ENCODE data around the gene ATP1A2. TPM values are rescaled to one million over a fixed set of nuclear protein-coding genes. Genes with fewer than 3 reads are reported as not detected.

The ATP1A2 gene
- total and polyA plus RNA-seq, 4 donors, result 1.1 to 7.9 (median 3.1) TPM

- Histone ChIP-seq H3K9me3 (ENCODE audit: control insufficient read depth in 4 of 4, insufficient read depth in 3 of 4, low read length in 3 of 4) (no peaks in the 10 kb centered on the region), H3K36me3 (ENCODE audit: control insufficient read depth in 4 of 4, insufficient read depth in 4 of 4, low read length in 4 of 4) (peaks cover 0 to 16% (median 2%) of the 10 kb centered on the region in 4 donors), H3K27ac (ENCODE audit: low read depth in 1 of 2, low read length in 1 of 2) (no peak overlapping the region), H3K27me3 (ENCODE audit: control insufficient read depth in 3 of 3, insufficient read depth in 3 of 3, low read length in 2 of 3) (peaks cover 0 to 27% (median 23%) of the 10 kb centered on the region in 3 donors), H3K4me1 (ENCODE audit: control insufficient read depth in 5 of 5, insufficient read depth in 5 of 5, low read length in 5 of 5) (peaks cover 0 to 6% (median 0%) of the 10 kb centered on the region in 5 donors), H3K4me3 (no peak overlapping the region), H3K9ac (ENCODE audit: insufficient read depth in 1 of 2, low read length in 2 of 2) (no peak overlapping the region)
- WGBS, 2 donors, result 86 to 92% methylated on average over 5 of the region's 5 CpGs
- DNase-seq (no peak), ATAC-seq (ENCODE audit: insufficient read depth, low FRiP score) (no peak)
- no peak for TF ChIP-seq CTCF (IDR thresholded peaks at IDR 0.05; ENCODE audit: control extremely low read depth, extremely low read depth)
Measured at GRCh38 chr1:160086456-160086892, 29.1 kb upstream of the ATP1A2 start.

- TF ChIP-seq CTCF (IDR thresholded peaks at IDR 0.05; ENCODE audit: control extremely low read depth, extremely low read depth), result no peak
- Histone ChIP-seq H3K4me3 (no peak overlapping the region), H3K9ac (ENCODE audit: insufficient read depth in 1 of 2, low read length in 2 of 2) (no peak overlapping the region), H3K27ac (ENCODE audit: low read depth in 1 of 2, low read length in 1 of 2) (no peak overlapping the region), H3K4me1 (ENCODE audit: control insufficient read depth in 5 of 5, insufficient read depth in 5 of 5, low read length in 5 of 5) (peaks cover 0 to 6% (median 0%) of the 10 kb centered on the region in 5 donors), H3K27me3 (ENCODE audit: control insufficient read depth in 3 of 3, insufficient read depth in 3 of 3, low read length in 2 of 3) (peaks cover 0 to 20% (median 16%) of the 10 kb centered on the region in 3 donors), H3K36me3 (ENCODE audit: control insufficient read depth in 4 of 4, insufficient read depth in 4 of 4, low read length in 4 of 4) (peaks cover 0 to 23% (median 4%) of the 10 kb centered on the region in 4 donors), H3K9me3 (ENCODE audit: control insufficient read depth in 4 of 4, insufficient read depth in 3 of 4, low read length in 3 of 4) (no peaks in the 10 kb centered on the region)
- ATAC-seq (ENCODE audit: insufficient read depth, low FRiP score) (no peak), DNase-seq (no peak)
- 88 to 95% methylated on average over 12 of the region's 12 CpGs for WGBS, 2 donors
Measured at GRCh38 chr1:160087118-160087662, 28.4 kb upstream of the ATP1A2 start.

GRCh38 chr1:160089883-160090282 lies 25.7 kb upstream of the ATP1A2 start:
- DNase-seq (no peak), ATAC-seq (ENCODE audit: insufficient read depth, low FRiP score) (no peak)
- no peak for TF ChIP-seq CTCF (IDR thresholded peaks at IDR 0.05; ENCODE audit: control extremely low read depth, extremely low read depth)
- Histone ChIP-seq H3K4me3 (no peak overlapping the region), H3K9me3 (ENCODE audit: control insufficient read depth in 4 of 4, insufficient read depth in 3 of 4, low read length in 3 of 4) (no peaks in the 10 kb centered on the region), H3K4me1 (ENCODE audit: control insufficient read depth in 5 of 5, insufficient read depth in 5 of 5, low read length in 5 of 5) (no peaks in the 10 kb centered on the region), H3K27ac (ENCODE audit: low read depth in 1 of 2, low read length in 1 of 2) (no peak overlapping the region), H3K27me3 (ENCODE audit: control insufficient read depth in 3 of 3, insufficient read depth in 3 of 3, low read length in 2 of 3) (no peaks in the 10 kb centered on the region), H3K9ac (ENCODE audit: insufficient read depth in 1 of 2, low read length in 2 of 2) (no peak overlapping the region), H3K36me3 (ENCODE audit: control insufficient read depth in 4 of 4, insufficient read depth in 4 of 4, low read length in 4 of 4) (peaks cover 0 to 45% (median 10%) of the 10 kb centered on the region in 4 donors)
- WGBS, 2 donors, result 90 to 95% methylated on average over 3 of the region's 3 CpGs

GRCh38 chr1:160090760-160091159 lies 24.8 kb upstream of the ATP1A2 start:
- Histone ChIP-seq H3K27ac (ENCODE audit: low read depth in 1 of 2, low read length in 1 of 2) (no peak overlapping the region), H3K9ac (ENCODE audit: insufficient read depth in 1 of 2, low read length in 2 of 2) (no peak overlapping the region), H3K4me1 (ENCODE audit: control insufficient read depth in 5 of 5, insufficient read depth in 5 of 5, low read length in 5 of 5) (peaks cover 0 to 2% (median 0%) of the 10 kb centered on the region in 5 donors), H3K4me3 (no peak overlapping the region), H3K27me3 (ENCODE audit: control insufficient read depth in 3 of 3, insufficient read depth in 3 of 3, low read length in 2 of 3) (no peaks in the 10 kb centered on the region), H3K9me3 (ENCODE audit: control insufficient read depth in 4 of 4, insufficient read depth in 3 of 4, low read length in 3 of 4) (no peaks in the 10 kb centered on the region), H3K36me3 (ENCODE audit: control insufficient read depth in 4 of 4, insufficient read depth in 4 of 4, low read length in 4 of 4) (peaks cover 0 to 46% (median 10%) of the 10 kb centered on the region in 4 donors)
- ATAC-seq (ENCODE audit: insufficient read depth, low FRiP score) (no peak), DNase-seq (no peak)
- 91 to 100% methylated on average over 4 of the region's 4 CpGs for WGBS, 2 donors
- TF ChIP-seq CTCF (IDR thresholded peaks at IDR 0.05; ENCODE audit: control extremely low read depth, extremely low read depth), result no peak

Data from lung (tissue), 12 donors.